ENCODE measurements around the gene CENPP. TPM values are rescaled to one million over a fixed set of nuclear protein-coding genes. Genes with fewer than 3 reads are reported as not detected.

Gene CENPP
- total RNA-seq, 1 donor, result 3.0 TPM

DNA sequence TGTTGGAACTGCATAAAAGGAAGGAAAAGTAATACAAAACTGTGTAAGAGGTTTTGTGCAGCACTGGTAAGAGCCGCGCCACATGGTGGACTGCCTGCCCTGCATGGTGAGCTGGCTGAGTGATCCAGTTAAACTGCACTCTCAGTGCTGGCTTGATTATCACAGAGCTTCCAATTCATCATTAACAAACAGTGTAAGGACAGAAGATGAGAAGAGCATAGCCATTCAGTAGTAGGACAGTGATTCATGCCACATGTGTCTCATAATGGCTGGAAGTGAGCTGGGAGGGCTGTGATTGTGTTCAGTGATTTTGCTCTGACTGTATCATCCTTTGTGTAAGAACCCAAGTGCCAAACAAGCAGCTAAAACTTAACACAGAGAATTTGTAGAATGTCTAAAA is 142.5 kb downstream of the CENPP start:
- no peak for DNase-seq (ENCODE audit: low read depth in 2 of 3, low spot score in 2 of 3)

GRCh38 chr9:92474587-92474986 is 148.8 kb downstream of the CENPP start:
- DNase-seq (ENCODE audit: low read depth in 2 of 3, low spot score in 2 of 3), result no peak

GRCh38 chr9:92476962-92477361 is 151.2 kb downstream of the CENPP start:
- no peak for DNase-seq (ENCODE audit: low read depth in 2 of 3, low spot score in 2 of 3)

GRCh38 chr9:92478783-92479182 is 153.0 kb downstream of the CENPP start:
- DNase-seq (ENCODE audit: low read depth in 2 of 3, low spot score in 2 of 3), result no peak

DNA sequence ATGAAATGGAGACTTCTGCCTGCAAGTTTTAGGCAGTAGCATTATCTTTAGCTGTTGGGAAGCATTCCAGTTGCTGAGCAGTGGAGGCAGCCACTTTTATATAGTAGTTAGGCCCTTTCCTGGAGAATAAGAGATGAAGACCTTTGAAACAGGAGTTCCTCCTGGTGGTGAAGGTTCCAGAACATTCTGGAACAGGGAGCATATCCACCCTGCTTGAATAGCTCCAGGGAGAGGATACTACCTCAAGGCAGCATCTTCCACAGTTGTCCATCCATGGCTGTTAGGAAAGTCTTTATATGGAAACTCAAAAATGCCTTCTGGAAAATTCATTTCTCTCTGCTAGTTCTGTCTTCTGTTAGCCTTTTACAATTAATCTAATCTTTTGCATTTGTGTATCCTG is 153.6 kb downstream of the CENPP start:
- no peak for DNase-seq (ENCODE audit: low read depth in 2 of 3, low spot score in 2 of 3)

- DNase-seq (ENCODE audit: low read depth in 2 of 3, low spot score in 2 of 3), result no peak
Observed at GRCh38 chr9:92480291-92480771, 154.6 kb downstream of the CENPP start.

DNA sequence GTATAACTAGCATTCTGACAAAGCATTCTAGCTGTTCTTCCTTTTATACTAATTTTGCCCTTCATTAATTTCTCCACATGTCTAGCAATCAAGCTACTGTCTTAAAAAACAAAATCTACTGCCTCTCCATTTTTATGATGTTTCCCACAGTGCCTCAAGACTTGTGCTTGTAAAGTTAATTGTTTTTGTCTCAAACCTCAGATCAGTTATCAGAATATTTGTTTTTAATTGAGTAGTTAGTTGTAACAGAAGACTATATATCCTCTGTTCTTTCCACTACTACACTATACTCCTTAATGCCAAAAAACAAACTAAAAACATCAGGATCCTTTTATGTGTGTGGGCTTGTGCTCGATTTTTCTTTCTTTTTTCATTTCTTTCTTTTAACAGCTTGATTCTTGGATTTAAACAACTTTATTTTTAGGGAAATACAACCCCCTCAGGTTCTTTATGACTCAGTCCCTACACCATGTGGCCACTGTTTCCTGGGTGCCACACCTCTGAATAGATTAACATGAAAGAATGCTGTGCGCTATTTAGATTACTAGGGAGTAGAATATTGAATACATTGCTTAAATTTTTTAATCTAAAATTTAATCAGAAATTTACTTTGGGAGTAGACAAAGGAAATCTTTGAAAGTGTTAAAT is 155.4 kb downstream of the CENPP start:
- no peak for DNase-seq (ENCODE audit: low read depth in 2 of 3, low spot score in 2 of 3)

GRCh38 chr9:92482329-92482728 is 156.6 kb downstream of the CENPP start, which contains the start of gene ASPN:
TSS of gene ASPN (minus strand) at chr9:92482506.
- no peak for DNase-seq (ENCODE audit: low read depth in 2 of 3, low spot score in 2 of 3)

- no peak for DNase-seq (ENCODE audit: low read depth in 2 of 3, low spot score in 2 of 3)
Observed at GRCh38 chr9:92482805-92483204, 157.1 kb downstream of the CENPP start.

- DNase-seq (ENCODE audit: low read depth in 2 of 3, low spot score in 2 of 3), result no peak
Observed at GRCh38 chr9:92483627-92484545, 158.1 kb downstream of the CENPP start.

GRCh38 chr9:92484563-92484962 is 158.8 kb downstream of the CENPP start:
- no peak for DNase-seq (ENCODE audit: low read depth in 2 of 3, low spot score in 2 of 3)

DNA sequence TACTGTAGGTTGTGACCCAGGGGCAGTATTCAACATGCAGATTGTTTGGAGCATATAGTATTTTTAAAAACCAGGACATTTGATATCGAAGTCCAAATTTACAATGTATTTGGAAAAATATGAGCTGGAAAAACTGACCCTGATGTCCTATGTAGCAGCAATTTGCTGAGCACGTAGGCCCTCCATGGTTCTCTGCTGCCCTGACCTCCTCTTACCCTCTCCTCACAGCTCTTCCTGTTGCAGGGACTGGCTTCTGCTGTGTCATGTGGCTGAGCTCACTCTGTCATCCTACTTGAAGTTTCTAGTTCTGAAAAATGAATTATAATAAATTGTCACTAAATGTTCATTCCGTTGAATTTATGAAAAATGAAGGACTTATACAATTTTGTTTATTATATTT is 160.6 kb downstream of the CENPP start:
- DNase-seq (ENCODE audit: low read depth in 2 of 3, low spot score in 2 of 3), result peak in 1 of 3 donors; percentile 17

DNA sequence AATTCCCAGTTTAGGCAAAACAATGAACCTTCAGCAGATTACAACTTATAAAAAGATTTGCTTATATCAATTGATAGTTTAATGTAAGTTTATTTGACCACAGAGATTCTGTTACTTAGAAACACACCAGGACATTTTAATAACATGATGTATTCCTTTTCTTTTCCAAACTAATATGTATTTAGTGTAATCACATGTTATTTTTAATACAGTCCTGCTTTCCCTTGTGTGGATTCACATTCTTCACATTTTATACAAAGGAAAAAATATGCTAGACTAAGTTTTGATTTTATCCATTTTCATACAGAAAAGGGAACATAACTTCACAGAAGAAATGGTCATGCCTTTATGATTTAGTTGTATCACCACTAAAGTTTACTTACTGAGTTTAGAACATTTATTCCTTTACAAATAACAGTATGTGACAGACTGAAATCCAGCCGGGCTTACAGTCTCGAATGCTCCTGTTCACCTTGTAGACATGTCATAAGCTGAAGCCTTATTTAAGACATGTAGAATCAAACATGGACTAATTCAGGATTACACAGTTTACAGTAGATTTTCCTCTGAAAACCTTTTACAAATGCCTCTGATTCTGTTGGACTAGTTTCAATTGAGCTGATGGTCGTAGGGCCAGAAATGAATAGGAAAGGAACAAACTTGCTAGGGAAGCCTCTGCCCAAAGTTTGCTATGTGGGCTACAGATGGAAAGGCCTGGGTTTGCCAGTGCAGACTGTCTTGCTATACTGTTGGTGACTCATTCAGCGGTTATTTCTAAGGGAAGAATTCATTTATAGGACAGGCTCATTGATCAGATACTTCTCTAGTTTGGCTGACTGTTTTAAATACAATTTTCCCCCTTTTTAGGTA is 163.2 kb downstream of the CENPP start:
- no peak for DNase-seq (ENCODE audit: low read depth in 2 of 3, low spot score in 2 of 3)

- no peak for DNase-seq (ENCODE audit: low read depth in 2 of 3, low spot score in 2 of 3)
Observed at GRCh38 chr9:92492781-92493401, 167.1 kb downstream of the CENPP start.

- DNase-seq (ENCODE audit: low read depth in 2 of 3, low spot score in 2 of 3), result no peak
Observed at GRCh38 chr9:92493749-92494387, 168.1 kb downstream of the CENPP start.

- no peak for DNase-seq (ENCODE audit: low read depth in 2 of 3, low spot score in 2 of 3)
Observed at GRCh38 chr9:92494856-92495255, 169.1 kb downstream of the CENPP start.

GRCh38 chr9:92496396-92497176 is 170.8 kb downstream of the CENPP start:
- no peak for DNase-seq (ENCODE audit: low read depth in 2 of 3, low spot score in 2 of 3)

DNA sequence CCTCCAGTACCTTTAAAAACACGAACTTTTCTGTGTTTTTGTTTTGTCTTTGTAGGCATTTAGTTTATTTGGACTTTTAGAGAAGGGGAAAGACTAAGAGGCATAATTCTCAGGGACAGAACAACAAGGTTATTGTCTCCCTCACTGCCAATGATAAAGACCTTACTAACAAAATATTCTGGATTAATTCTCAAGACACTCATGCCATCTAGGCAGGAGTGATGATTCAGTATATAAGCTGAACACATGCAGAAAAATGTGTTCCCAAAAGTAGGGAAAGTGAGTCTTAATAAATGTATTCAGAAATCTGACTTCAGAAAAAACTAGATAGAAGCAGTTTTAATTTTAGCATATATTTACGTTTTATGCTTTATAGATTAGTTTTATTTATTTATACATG is 173.9 kb downstream of the CENPP start:
- DNase-seq (ENCODE audit: low read depth in 2 of 3, low spot score in 2 of 3), result no peak

DNA sequence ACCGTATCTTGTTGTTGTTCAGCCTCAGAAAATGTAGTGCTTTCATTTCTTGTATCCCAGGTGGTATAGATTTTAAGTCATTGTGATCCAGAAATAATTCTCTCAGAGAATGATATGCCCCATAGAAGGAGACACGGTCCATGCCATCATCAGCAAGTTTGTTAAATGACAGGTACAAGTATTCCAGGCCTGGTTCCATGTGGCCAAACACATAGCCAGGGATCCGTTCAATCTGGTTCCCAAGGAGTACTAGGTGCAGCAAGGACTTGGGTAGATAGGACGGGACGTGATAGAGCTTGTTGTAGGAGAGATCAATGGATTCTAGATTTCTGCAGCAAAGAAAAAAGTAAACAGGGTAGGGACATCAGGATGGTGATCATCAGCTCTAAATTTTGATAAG is 175.0 kb downstream of the CENPP start:
- DNase-seq (ENCODE audit: low read depth in 2 of 3, low spot score in 2 of 3), result no peak

Measured in hematopoietic multipotent progenitor cell (in vitro differentiated cells).